ENCODE data around the gene C16orf92. TPM values are rescaled to one million over a fixed set of nuclear protein-coding genes. Genes with fewer than 3 reads are reported as not detected.
A peak's percentile ranks its signal among the peaks of the same experiment; 100 is the strongest.
"Not testable (repeated sequence)": the region's sequence is repeated elsewhere in the genome, so short reads cannot be mapped to it uniquely, and the experiment has no call there.

Gene C16orf92
- total RNA-seq, 2 experiments from 2014 or later, result not detected

DNA sequence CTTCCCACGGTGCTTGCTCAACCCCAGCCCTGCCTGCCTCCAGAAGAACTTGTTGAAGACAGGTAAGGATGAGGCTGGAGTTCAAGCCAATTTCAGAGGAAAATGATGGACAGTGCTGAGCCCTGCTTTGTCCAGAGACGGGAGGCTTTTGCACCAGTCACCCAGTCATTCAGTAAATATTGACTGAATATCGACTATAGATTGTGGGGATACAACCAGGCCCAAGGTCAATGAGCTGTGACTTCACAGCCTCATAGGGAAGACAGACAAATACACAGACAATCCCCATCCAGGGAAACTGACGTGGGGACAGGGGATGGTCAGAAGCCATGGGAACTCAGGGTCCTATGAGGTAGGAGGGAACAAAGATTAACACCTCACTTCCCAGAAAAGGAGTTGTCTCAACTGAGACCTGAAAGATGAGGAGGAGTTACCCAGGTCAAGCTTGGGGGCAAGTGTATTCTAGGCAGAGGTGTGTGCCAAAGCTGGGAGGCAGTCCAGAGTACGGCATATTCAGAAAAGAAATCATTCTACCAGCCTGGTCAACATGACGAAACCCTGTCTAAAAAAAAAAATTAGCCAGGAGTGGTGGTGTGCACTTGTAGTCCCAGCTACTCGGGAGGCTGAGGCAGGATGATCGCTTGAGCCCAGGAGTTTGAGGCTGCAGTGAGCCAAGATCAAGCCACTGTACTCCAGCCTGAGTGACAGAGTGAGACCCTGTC is 6.3 kb upstream of the C16orf92 start:
- Mint-ChIP-seq H3K36me3 (ENCODE audit: low read depth) (peaks cover 2% of the 10 kb centered on the region), H3K27ac (no peak overlapping the region), H3K27me3 (peaks cover 5% of the 10 kb centered on the region), H3K4me3 (no peak overlapping the region), H3K9me3 (no peaks in the 10 kb centered on the region), H3K4me1 (ENCODE audit: low read depth) (peaks cover 12% of the 10 kb centered on the region)
- no peak for DNase-seq
- intact Hi-C loops (cut with micrococcal nuclease), result no loop called here
- CTCF ChIA-PET, result interaction anchor here (1.7 to 3.6 kb wide), 3 partner anchors 10 to 316 kb away, joined by 3 to 17 read pairs (median 8); partner anchors contain the start of gene TLCD3B
- TF ChIP-seq, protein P1, sequence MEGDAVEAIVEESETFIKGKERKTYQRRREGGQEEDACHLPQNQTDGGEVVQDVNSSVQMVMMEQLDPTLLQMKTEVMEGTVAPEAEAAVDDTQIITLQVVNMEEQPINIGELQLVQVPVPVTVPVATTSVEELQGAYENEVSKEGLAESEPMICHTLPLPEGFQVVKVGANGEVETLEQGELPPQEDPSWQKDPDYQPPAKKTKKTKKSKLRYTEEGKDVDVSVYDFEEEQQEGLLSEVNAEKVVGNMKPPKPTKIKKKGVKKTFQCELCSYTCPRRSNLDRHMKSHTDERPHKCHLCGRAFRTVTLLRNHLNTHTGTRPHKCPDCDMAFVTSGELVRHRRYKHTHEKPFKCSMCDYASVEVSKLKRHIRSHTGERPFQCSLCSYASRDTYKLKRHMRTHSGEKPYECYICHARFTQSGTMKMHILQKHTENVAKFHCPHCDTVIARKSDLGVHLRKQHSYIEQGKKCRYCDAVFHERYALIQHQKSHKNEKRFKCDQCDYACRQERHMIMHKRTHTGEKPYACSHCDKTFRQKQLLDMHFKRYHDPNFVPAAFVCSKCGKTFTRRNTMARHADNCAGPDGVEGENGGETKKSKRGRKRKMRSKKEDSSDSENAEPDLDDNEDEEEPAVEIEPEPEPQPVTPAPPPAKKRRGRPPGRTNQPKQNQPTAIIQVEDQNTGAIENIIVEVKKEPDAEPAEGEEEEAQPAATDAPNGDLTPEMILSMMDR (IDR thresholded peaks at IDR 0.05), result no peak
- POLR2A ChIA-PET, result interaction anchor here (0.9 kb wide), 1 partner anchor 90 kb away, joined by 4 read pairs; no protein-coding TSS in a partner anchor
- ATAC-seq, result no peak

DNA sequence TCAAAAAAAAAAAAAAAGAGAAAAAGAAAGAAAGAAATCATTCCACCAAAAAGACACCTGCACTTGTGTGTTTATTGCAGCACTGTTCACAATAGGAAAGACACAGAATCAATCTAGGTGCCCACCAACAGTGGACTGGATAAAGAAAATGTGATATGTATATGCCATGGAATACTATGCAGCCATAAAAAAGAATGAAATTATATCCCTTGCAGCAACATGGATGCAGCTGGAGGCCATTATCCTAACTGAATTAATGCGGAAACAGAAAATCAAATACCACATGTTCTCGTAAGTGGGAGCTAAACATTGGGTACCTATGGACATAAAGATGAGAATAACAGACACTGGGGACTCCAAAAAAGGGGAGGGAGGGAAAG is 5.7 kb upstream of the C16orf92 start:
- ATAC-seq, result no peak
- Mint-ChIP-seq H3K4me3 (no peak overlapping the region), H3K27ac (no peak overlapping the region), H3K36me3 (ENCODE audit: low read depth) (no peaks in the 10 kb centered on the region), H3K4me1 (ENCODE audit: low read depth) (peaks cover 8% of the 10 kb centered on the region), H3K9me3 (no peaks in the 10 kb centered on the region), H3K27me3 (no peaks in the 10 kb centered on the region)
- intact Hi-C loops (cut with micrococcal nuclease), result no loop called here
- ChIA-PET CTCF (interaction anchor here (1.7 to 3.6 kb wide), 3 partner anchors 10 to 317 kb away, joined by 3 to 17 read pairs (median 8); partner anchors contain the start of gene TLCD3B), POLR2A (interaction anchor here (0.9 kb wide), 1 partner anchor 91 kb away, joined by 4 read pairs; no protein-coding TSS in a partner anchor)
- DNase-seq, result no peak
- TF ChIP-seq, protein P1 (IDR thresholded peaks at IDR 0.05), result no peak

DNA sequence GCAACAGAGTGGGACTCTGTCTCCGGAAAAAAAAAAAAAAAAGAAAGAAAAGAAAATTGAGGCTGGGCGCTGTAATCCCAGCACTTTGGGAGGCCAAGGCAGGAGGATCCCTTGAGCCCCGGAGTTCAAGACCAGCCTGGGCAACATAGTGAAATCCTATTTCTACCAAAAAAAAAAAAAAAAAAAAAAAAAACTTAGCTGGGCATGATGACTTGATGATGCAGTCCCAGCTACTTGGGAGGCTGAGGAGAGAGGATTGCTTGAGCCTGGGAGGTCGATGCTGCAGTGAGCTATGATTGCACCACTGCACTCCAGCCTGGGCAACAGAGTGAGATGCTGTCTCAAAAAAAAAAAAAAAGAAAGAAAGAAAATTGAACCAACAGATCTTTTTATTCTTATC is 5.1 kb upstream of the C16orf92 start:
- H3K27me3 Mint-ChIP-seq; ATAC-seq; H3K27ac Mint-ChIP-seq; H3K4me1 Mint-ChIP-seq (ENCODE audit: low read depth); H3K36me3 Mint-ChIP-seq (ENCODE audit: low read depth); H3K4me3 Mint-ChIP-seq; DNase-seq; intact Hi-C loops (cut with micrococcal nuclease); H3K9me3 Mint-ChIP-seq: not testable (repeated sequence)
- ChIA-PET POLR2A (interaction anchor here (2.1 kb wide), 1 partner anchor 22 kb away, joined by 8 read pairs; the partner anchor contains the start of genes HIRIP3 and INO80E), CTCF (interaction anchor here (1.7 to 3.6 kb wide), 3 partner anchors 11 to 318 kb away, joined by 3 to 17 read pairs (median 8); partner anchors contain the start of gene TLCD3B)

DNA sequence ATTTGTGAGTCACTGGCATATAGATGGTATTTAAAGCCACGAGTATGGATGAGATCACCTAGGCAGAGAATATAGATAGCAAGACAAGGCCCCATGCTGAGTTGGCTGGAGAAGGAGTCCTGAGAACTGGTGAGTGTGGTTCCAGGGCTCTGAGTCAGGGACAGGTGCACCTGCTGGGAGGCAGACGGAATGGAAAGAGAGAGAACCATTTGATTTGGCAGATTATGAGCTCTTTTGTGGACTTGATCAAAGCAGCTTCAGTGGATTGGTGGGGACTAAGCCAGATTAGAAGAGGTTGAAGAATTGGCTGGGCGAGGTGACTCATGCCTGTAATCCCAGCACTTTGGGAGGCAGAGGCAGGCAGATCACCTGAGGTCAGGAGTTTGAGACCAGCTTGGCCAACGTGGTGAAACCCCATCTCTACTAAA is 4.3 kb upstream of the C16orf92 start:
- ChIA-PET CTCF (interaction anchor here (1.2 to 3.1 kb wide), 6 partner anchors 12 to 318 kb away, joined by 3 to 23 read pairs (median 4); partner anchors contain the start of gene TLCD3B), POLR2A (interaction anchor here (1.2 to 2.1 kb wide), 2 partner anchors 14 to 22 kb away, joined by 4 to 8 read pairs; partner anchors contain the start of genes HIRIP3 and INO80E)
- Mint-ChIP-seq H3K27me3 (no peaks in the 10 kb centered on the region), H3K36me3 (ENCODE audit: low read depth) (no peaks in the 10 kb centered on the region), H3K27ac (no peak overlapping the region), H3K9me3 (no peaks in the 10 kb centered on the region), H3K4me3 (no peak overlapping the region), H3K4me1 (ENCODE audit: low read depth) (peaks cover 8% of the 10 kb centered on the region)
- DNase-seq (peak; percentile 26), ATAC-seq (peak; percentile 26)
- intact Hi-C loops (cut with micrococcal nuclease), result no loop called here
- TF ChIP-seq, protein P1 (IDR thresholded peaks at IDR 0.05), result no peak

DNA sequence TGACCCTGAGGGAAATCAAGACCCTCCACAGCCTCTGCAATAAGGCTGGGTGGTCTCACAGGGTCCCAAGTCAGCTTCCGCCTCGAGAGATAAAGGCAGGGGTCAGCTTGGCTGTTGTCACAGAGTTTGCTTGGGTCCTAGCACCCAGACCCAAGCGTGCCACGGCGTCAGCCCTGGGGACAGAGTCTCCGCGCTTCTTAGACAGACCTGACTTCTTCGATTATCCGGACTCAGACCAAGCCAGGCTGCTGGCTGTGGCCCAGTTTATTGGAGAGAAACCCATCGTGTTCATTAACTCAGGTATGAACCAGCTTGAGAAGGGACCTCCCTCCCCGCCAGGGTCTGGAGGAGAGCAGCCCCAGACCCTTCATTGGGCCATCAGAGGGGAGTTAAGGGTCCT is 588 bp downstream of the C16orf92 start:
- no peak for DNase-seq
- H3K4me3 Mint-ChIP-seq, result no peak overlapping the region
- H3K9me3 Mint-ChIP-seq, result no peaks in the 10 kb centered on the region
- no peaks in the 10 kb centered on the region for H3K36me3 Mint-ChIP-seq (ENCODE audit: low read depth)
- no peak for ATAC-seq
- H3K27ac Mint-ChIP-seq, result no peak overlapping the region
- H3K4me1 Mint-ChIP-seq (ENCODE audit: low read depth), result peaks cover 8% of the 10 kb centered on the region
- H3K27me3 Mint-ChIP-seq, result peaks cover 17% of the 10 kb centered on the region
- CTCF ChIA-PET, result interaction anchor here (1.3 to 2.5 kb wide), 3 partner anchors 8 to 332 kb away, joined by 3 to 21 read pairs (median 3); partner anchors contain the start of gene TLCD3B
- POLR2A ChIA-PET, result no interaction called here
- intact Hi-C loops (cut with micrococcal nuclease), result loop anchor here (10.0 kb wide), 1 partner anchor 319 kb away; no protein-coding TSS in a partner anchor
- TF ChIP-seq, protein P1 (IDR thresholded peaks at IDR 0.05), result no peak
